MCF 10A (cell line): Measurements from ENCODE around the gene NAA60. TPM values are rescaled to one million over a fixed set of nuclear protein-coding genes. Genes with fewer than 3 reads are reported as not detected.

Source experiments
- BruUV-seq: library from RNA; stranded (reverse); fragments of 400-500 nt; replicated peaks from 2 replicates; lab custom pipeline; 2021; lab: Mats Ljungman, UMichigan
- CTCF ChIA-PET: fragments of 300-600 bp; sonication (Branson Sonifier 250); formaldehyde crosslinking; extraction: SDS; loops from one replicate; lab custom pipeline; 2021; ENCODE audit warnings: antibody characterized with exemption, inconsistent platforms; lab: Yijun Ruan, JAX
- POLR2A ChIA-PET: fragments of 300-600, 350-650 bp; sonication (Branson Sonifier 250); formaldehyde crosslinking; extraction: SDS; loops from one replicate; lab custom pipeline; 2020; ENCODE audit warnings: antibody characterized with exemption, inconsistent platforms; lab: Yijun Ruan, JAX
- DNase-seq: peaks from one replicate; pipeline ENCODE4 v3.0.0-alpha.2; 2018; ENCODE audit not compliant: unreplicated experiment
- H3K27ac Mint-ChIP-seq: one replicate; pipeline ENCODE4 v1.8.0; 2022; ENCODE audit warnings: mild to moderate bottlenecking, low read depth, mixed read lengths; ENCODE audit not compliant: unreplicated experiment
- H3K27me3 Mint-ChIP-seq: one replicate; pipeline ENCODE4 v1.8.0; 2022; ENCODE audit warnings: mixed read lengths; ENCODE audit not compliant: insufficient read depth, unreplicated experiment
- H3K36me3 Mint-ChIP-seq: one replicate; pipeline ENCODE4 v1.8.0; 2022; ENCODE audit warnings: mild to moderate bottlenecking, moderate library complexity, mixed read lengths; ENCODE audit not compliant: insufficient read depth, unreplicated experiment
- H3K4me1 Mint-ChIP-seq: one replicate; pipeline ENCODE4 v1.8.0; 2022; ENCODE audit warnings: mixed read lengths; ENCODE audit not compliant: insufficient read depth, unreplicated experiment
- H3K4me3 Mint-ChIP-seq: one replicate; pipeline ENCODE4 v1.8.0; 2022; ENCODE audit warnings: mild to moderate bottlenecking, moderate library complexity, mixed read lengths; ENCODE audit not compliant: unreplicated experiment
- H3K9me3 Mint-ChIP-seq: one replicate; pipeline ENCODE4 v1.8.0; 2022; ENCODE audit warnings: mixed read lengths; ENCODE audit not compliant: unreplicated experiment
- CTCF ChIP-seq: fragments of 200-600 bp; IDR thresholded peaks from one replicate; pipeline ENCODE4 v1.8.0; 2022; ENCODE audit warnings: antibody characterized with exemption, mild to moderate bottlenecking; ENCODE audit not compliant: unreplicated experiment
- intact Hi-C: fragments of 100-400 bp; cut with micrococcal nuclease; formaldehyde crosslinking; loops from 2 replicates; pipeline ENCODE4 v1.14.1; 2022
- total RNA-seq: library from RNA; stranded (reverse); gene quantifications from 2 replicates; pipeline ENCODE4 v1.2.3, GENCODE V29; 2022

Gene NAA60
- total RNA-seq, 1 experiment from 2014 or later, result 38.6 TPM

DNA sequence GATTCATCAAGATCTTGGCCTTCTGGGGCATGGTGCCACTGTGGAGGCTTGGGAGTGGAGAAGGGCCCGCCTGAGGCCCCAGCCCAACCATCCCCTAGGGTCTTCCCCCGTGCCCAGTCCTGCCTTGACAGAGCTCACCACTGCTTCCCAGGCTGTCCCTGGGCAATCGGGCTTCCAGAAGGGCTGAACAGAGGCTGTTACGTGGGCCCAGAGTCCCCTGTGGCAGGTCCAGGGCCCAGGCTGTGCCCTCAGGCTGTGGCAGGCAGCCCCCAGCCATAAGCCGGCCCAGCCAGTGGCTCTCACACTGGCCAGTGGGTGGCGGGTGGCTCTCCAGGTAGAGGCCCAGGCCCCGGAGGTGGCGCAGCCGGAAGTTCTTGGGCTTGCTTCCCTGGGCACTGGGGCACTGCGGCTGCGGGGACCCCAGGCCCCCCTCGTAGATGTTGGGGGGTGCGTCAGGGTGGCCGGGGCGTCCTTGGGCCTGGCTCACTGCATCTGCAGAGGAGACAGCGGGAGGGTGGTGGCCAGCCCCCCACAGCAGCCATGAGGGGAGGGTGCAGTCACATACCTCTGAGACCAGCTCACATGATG, 51.0 kb downstream of the NAA60 start:
- no peak overlapping the region for H3K27ac Mint-ChIP-seq
- DNase-seq, result no peak
- ChIA-PET CTCF (no interaction called here), POLR2A (no interaction called here)
- intact Hi-C loops, result no loop called here
- H3K27me3 Mint-ChIP-seq, result no peaks in the 10 kb centered on the region
- H3K36me3 Mint-ChIP-seq, result no peaks in the 10 kb centered on the region
- no TSS peak for BruUV-seq
- no peaks in the 10 kb centered on the region for H3K4me1 Mint-ChIP-seq
- TF ChIP-seq CTCF, result no peak
- no peaks in the 10 kb centered on the region for H3K9me3 Mint-ChIP-seq
- no peak overlapping the region for H3K4me3 Mint-ChIP-seq

- H3K27me3 Mint-ChIP-seq, result no peaks in the 10 kb centered on the region
- CTCF ChIA-PET, result no interaction called here
- no peak within 1 kb of the TSS for H3K4me3 Mint-ChIP-seq
- no peaks in the 10 kb centered on the region for H3K9me3 Mint-ChIP-seq
- DNase-seq, result no peak
- no peak for TF ChIP-seq CTCF
- POLR2A ChIA-PET, result no interaction called here
- intact Hi-C loops, result no loop called here
- H3K36me3 Mint-ChIP-seq, result no peaks in the 10 kb centered on the region
- no peak within 1 kb of the TSS for H3K27ac Mint-ChIP-seq
- H3K4me1 Mint-ChIP-seq, result no peaks in the 10 kb centered on the region
- BruUV-seq, result no TSS peak
Observed at GRCh38 chr16:3495176-3495575, 51.7 kb downstream of the NAA60 start, which contains the start of gene C16orf90. C16orf90 (minus strand) TSS chr16:3495489; CDS start chr16:3495421, 68 bp downstream.

DNA sequence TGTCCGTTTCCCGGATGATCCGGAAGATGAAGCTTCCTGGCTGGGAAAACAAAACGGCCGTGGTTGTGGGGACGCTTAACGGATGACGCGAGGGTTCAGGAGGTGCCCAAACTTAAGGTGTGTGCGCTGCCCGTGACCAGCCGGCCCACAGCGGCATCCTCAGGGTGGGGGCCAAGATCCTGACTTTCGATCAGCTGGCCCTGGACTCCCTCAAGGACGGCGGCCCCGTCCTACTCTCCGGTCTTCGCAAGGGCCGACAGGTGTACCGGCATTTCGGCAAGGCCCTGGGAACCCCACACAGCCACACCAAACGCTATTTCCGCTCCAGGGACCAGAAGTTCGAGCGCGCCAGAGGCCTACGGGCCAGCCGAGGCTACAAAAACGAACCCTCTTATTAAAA, 52.9 kb downstream of the NAA60 start:
- no peak overlapping the region for H3K4me3 Mint-ChIP-seq
- TF ChIP-seq CTCF, result no peak
- intact Hi-C loops, result no loop called here

DNA sequence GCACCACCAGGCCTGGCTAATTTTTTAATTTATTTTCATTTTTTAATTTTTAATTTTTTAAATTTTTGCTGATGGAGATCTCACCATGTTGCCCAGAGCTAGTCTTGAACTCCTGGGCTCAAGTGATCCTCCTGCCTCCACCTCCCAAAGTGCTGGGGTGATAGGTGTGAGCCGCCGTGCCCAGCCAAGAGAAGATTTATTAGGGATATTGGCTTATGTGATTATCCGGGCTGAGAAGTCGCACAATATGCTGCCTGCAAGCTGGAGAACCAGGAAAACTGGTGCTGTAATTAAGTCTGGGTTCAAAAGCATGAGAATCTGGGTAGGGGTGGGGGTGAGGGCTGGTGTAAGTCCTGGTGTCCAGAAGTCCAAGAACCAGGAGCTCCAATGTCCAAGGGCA, 54.3 kb downstream of the NAA60 start:
- CTCF ChIA-PET, result interaction anchor here (0.6 to 0.7 kb wide), 4 partner anchors 13 to 436 kb away, joined by 3 read pairs; no protein-coding TSS in a partner anchor
- BruUV-seq, result no TSS peak
- intact Hi-C loops, result no loop called here

More for the DNA sequence above, 52.9 kb downstream of the NAA60 start:
- no peak for DNase-seq
- Mint-ChIP-seq H3K27me3 (no peaks in the 10 kb centered on the region), H3K27ac (no peak overlapping the region), H3K9me3 (no peaks in the 10 kb centered on the region), H3K4me1 (no peaks in the 10 kb centered on the region), H3K36me3 (no peaks in the 10 kb centered on the region)
- no TSS peak for BruUV-seq
- ChIA-PET CTCF (no interaction called here), POLR2A (no interaction called here)

More for the DNA sequence above, 54.3 kb downstream of the NAA60 start:
- no peak overlapping the region for H3K27ac Mint-ChIP-seq
- TF ChIP-seq CTCF, result no peak
- no peaks in the 10 kb centered on the region for H3K4me1 Mint-ChIP-seq
- no peaks in the 10 kb centered on the region for H3K27me3 Mint-ChIP-seq
- no peaks in the 10 kb centered on the region for H3K9me3 Mint-ChIP-seq
- no peak overlapping the region for H3K4me3 Mint-ChIP-seq
- POLR2A ChIA-PET, result interaction anchor here (0.7 kb wide), 1 partner anchor 391 kb away, joined by 3 read pairs; no protein-coding TSS in a partner anchor
- DNase-seq, result no peak
- peaks cover 6% of the 10 kb centered on the region for H3K36me3 Mint-ChIP-seq
